Mesendoderm (in vitro differentiated cells): Measurements from ENCODE around the gene NEUROG3.

Experiments
- DNase-seq: peaks from one replicate; pipeline ENCODE4 v3.0.0; 2013
- H2AK5ac ChIP-seq: 2 replicates; pipeline ENCODE4 v1.6.1; 2013; ENCODE audit warnings: low read length, inconsistent platforms
- H2BK120ac ChIP-seq: 2 replicates; pipeline ENCODE4 v1.6.1; 2013; ENCODE audit warnings: low read depth, mild to moderate bottlenecking, low read length, moderate library complexity, mixed read lengths
- H2BK15ac ChIP-seq: replicated peaks from 2 replicates; pipeline ENCODE4 v1.6.1; 2013; ENCODE audit warnings: low read depth, mild to moderate bottlenecking, moderate library complexity
- H2BK5ac ChIP-seq: 2 replicates; pipeline ENCODE4 v1.6.1; 2013; ENCODE audit warnings: low read length, inconsistent platforms
- H3K18ac ChIP-seq: 2 replicates; pipeline ENCODE4 v1.6.1; 2013; ENCODE audit warnings: mild to moderate bottlenecking, low read length, mixed read lengths
- H3K23ac ChIP-seq: one replicate; pipeline ENCODE4 v1.6.1; 2013; ENCODE audit warnings: low read length
- H3K27ac ChIP-seq: 2 replicates; pipeline ENCODE4 v1.5.1; 2013; ENCODE audit warnings: low read depth, mild to moderate bottlenecking, inconsistent platforms, low read length, moderate library complexity
- H3K27me3 ChIP-seq: 2 replicates; pipeline ENCODE4 v1.6.1; 2013; ENCODE audit warnings: low read length, control low read depth, mild to moderate bottlenecking, inconsistent platforms; ENCODE audit not compliant: insufficient read depth, poor library complexity
- H3K36me3 ChIP-seq: 2 replicates; pipeline ENCODE4 v1.6.1; 2013; ENCODE audit warnings: low read length, inconsistent platforms; ENCODE audit not compliant: control insufficient read depth, insufficient read depth
- H3K4ac ChIP-seq: one replicate; pipeline ENCODE4 v1.6.1; 2013; ENCODE audit warnings: low read depth, mild to moderate bottlenecking, low read length, moderate library complexity
- H3K4me1 ChIP-seq: 2 replicates; pipeline ENCODE4 v1.6.1; 2013; ENCODE audit warnings: low read depth, low read length, inconsistent platforms; ENCODE audit not compliant: control insufficient read depth
- H3K4me2 ChIP-seq: 2 replicates; pipeline ENCODE4 v1.6.1; 2013; ENCODE audit warnings: low read length
- H3K4me3 ChIP-seq: 2 replicates; pipeline ENCODE4 v1.5.1; 2013; ENCODE audit warnings: mild to moderate bottlenecking, low read length
- H3K56ac ChIP-seq: one replicate; pipeline ENCODE4 v1.6.1; 2013; ENCODE audit warnings: low read length
- H3K79me1 ChIP-seq: 2 replicates; pipeline ENCODE4 v1.6.1; 2013; ENCODE audit warnings: low read length, inconsistent platforms
- H3K79me2 ChIP-seq: 2 replicates; pipeline ENCODE4 v1.6.1; 2013; ENCODE audit warnings: mild to moderate bottlenecking, low read length; ENCODE audit not compliant: control insufficient read depth, insufficient read depth
- H3K9ac ChIP-seq: 2 replicates; pipeline ENCODE4 v1.6.1; 2013; ENCODE audit warnings: low read length, inconsistent platforms
- H4K5ac ChIP-seq: one replicate; pipeline ENCODE4 v1.6.1; 2013; ENCODE audit warnings: low read length
- H4K8ac ChIP-seq: one replicate; pipeline ENCODE4 v1.6.1; 2013; ENCODE audit warnings: low read depth, mild to moderate bottlenecking, control low read depth, low read length, moderate library complexity
- whole genome bisulfite sequencing: extraction: QIAGEN DNeasy Blood & Tissue Kit; methylation state at CpG from one replicate; pipeline ENCODE4 v1.1.7; 2013; ENCODE audit warnings: low lambda C conversion rate, missing lambda C conversion rate; ENCODE audit not compliant: insufficient coverage; ENCODE audit errors: extremely low coverage; 5-methylcytosine and 5-hydroxymethylcytosine counted together

NEUROG3 gene

DNA sequence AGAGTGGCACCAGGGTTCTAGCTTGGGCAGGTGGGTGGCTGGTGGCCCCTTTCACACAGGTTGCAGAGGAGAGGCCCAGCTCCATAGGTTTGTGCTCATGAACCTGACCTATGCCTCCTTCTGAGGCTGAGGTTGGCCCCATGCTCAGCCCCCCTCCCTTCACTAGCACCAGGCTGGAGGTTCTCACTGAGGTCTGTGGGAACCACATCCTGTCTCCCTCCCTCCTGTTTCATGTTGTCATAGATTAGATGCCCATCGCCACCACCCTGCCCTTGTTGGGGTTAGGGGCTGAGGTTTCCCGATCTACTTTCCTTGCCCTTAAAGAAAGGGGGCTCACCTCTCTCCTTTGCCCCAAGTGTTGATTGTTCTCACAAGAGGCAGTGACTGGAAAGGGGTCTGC, 14.7 kb downstream of the NEUROG3 start:
- H4K8ac ChIP-seq, result no peak overlapping the region
- no peaks in the 10 kb centered on the region for H3K79me1 ChIP-seq
- H2AK5ac ChIP-seq, result no peak overlapping the region
- no peak overlapping the region for H3K9ac ChIP-seq
- no peaks in the 10 kb centered on the region for H3K79me2 ChIP-seq
- H3K4me2 ChIP-seq, result no peak overlapping the region
- H4K5ac ChIP-seq, result no peak overlapping the region
- DNase-seq, result no peak
- H2BK15ac ChIP-seq, result no peak overlapping the region
- H3K4me3 ChIP-seq, result no peak overlapping the region
- no peak overlapping the region for H3K18ac ChIP-seq
- H3K27ac ChIP-seq, result no peak overlapping the region
- no peaks in the 10 kb centered on the region for H3K36me3 ChIP-seq
- no CpG with 5 or more reads among the region's 2 CpGs for WGBS
- H2BK120ac ChIP-seq, result no peak overlapping the region
- H3K4ac ChIP-seq, result no peak overlapping the region
- no peak overlapping the region for H2BK5ac ChIP-seq
- H3K56ac ChIP-seq, result no peak overlapping the region
- peaks cover 2% of the 10 kb centered on the region for H3K27me3 ChIP-seq
- no peaks in the 10 kb centered on the region for H3K4me1 ChIP-seq
- H3K23ac ChIP-seq, result no peak overlapping the region

DNA sequence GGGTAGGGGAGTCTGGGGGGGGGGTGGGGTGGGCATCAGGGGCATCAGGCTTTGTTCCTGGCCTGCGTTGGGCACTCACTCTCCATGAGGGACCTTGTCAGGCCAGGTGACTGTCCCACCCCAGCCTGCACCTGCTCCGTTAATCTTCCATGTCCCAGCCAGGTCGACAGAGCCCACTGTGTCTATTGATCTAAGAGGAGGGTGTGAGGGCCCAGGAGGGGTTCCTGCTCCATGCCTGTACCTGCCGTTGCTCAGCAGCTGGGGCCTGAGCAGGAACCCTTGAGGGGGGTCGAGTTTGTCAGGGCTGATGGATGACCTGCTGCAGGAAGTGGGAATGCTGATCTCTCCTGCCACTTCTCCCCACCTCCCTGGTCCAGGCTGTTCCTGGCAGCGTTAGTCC, 18.6 kb downstream of the NEUROG3 start:
- Histone ChIP-seq H3K4me1 (no peaks in the 10 kb centered on the region), H2BK120ac (no peak overlapping the region), H3K79me1 (no peaks in the 10 kb centered on the region), H3K4ac (no peak overlapping the region), H3K36me3 (no peaks in the 10 kb centered on the region), H3K9ac (no peak overlapping the region), H2BK15ac (no peak overlapping the region), H3K27me3 (no peaks in the 10 kb centered on the region), H3K4me3 (no peak overlapping the region), H2AK5ac (no peak overlapping the region), H3K79me2 (no peaks in the 10 kb centered on the region), H3K18ac (no peak overlapping the region), H2BK5ac (no peak overlapping the region), H3K4me2 (no peak overlapping the region), H4K8ac (no peak overlapping the region), H3K23ac (no peak overlapping the region), H3K56ac (no peak overlapping the region), H3K27ac (no peak overlapping the region), H4K5ac (no peak overlapping the region)
- WGBS, result no CpG with 5 or more reads among the region's 6 CpGs
- DNase-seq, result no peak

DNA sequence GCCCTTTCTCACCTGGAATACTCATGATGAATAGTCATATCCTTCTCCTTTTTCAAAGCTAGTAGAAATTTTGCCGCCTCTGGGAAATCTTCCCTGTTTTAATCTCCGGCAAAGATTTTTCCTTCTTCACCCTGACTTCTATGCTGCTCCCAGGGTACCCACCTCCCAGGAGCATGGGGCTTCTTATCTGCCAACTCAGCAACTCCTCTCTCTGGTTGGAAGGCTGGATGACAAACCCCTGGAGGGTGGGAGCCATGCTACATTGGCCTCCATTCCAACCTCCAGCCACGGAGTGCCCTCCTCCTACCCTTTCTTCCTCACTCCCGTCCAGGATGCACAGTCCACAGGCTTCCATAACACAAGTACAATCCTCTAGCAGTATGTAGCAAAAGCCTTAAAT, 19.9 kb downstream of the NEUROG3 start:
- no peaks in the 10 kb centered on the region for H3K27me3 ChIP-seq
- no peak overlapping the region for H2BK120ac ChIP-seq
- H2BK15ac ChIP-seq, result no peak overlapping the region
- no peak overlapping the region for H3K4me3 ChIP-seq
- no CpG with 5 or more reads among the region's 4 CpGs for WGBS
- no peak overlapping the region for H4K8ac ChIP-seq
- no peaks in the 10 kb centered on the region for H3K36me3 ChIP-seq
- H3K4me1 ChIP-seq, result no peaks in the 10 kb centered on the region
- H3K4me2 ChIP-seq, result no peak overlapping the region
- no peak for DNase-seq
- no peak overlapping the region for H2BK5ac ChIP-seq
- no peaks in the 10 kb centered on the region for H3K79me2 ChIP-seq
- no peak overlapping the region for H3K27ac ChIP-seq
- no peak overlapping the region for H3K18ac ChIP-seq
- H3K56ac ChIP-seq, result no peak overlapping the region
- H3K9ac ChIP-seq, result no peak overlapping the region
- no peaks in the 10 kb centered on the region for H3K79me1 ChIP-seq
- no peak overlapping the region for H3K23ac ChIP-seq
- no peak overlapping the region for H3K4ac ChIP-seq
- no peak overlapping the region for H2AK5ac ChIP-seq
- H4K5ac ChIP-seq, result no peak overlapping the region

DNA sequence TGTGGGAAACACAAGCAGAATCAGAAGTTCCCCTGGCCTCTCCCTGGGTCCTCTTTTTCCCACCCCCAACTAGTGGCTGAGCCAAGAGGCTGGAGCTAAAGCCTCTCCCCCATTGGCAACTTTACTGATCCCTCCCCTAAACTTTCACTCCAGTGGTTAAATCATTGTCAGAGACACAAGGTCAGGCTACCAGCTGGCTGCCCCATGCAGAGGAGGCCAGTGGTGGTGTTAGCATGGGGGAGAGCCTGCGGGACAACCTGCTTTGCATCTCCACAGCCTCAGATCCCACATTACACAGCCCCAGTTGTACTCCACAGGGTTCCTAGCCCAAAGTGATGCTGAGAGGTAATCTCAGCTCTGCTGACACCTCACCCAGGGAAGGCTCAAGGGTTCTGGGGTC, 21.0 kb downstream of the NEUROG3 start:
- Histone ChIP-seq H3K27ac (no peak overlapping the region), H2BK120ac (no peak overlapping the region), H3K79me1 (no peaks in the 10 kb centered on the region), H3K4me2 (no peak overlapping the region), H3K56ac (no peak overlapping the region), H3K79me2 (no peaks in the 10 kb centered on the region), H3K4me1 (no peaks in the 10 kb centered on the region), H2BK5ac (no peak overlapping the region), H3K27me3 (no peaks in the 10 kb centered on the region), H2AK5ac (no peak overlapping the region), H3K18ac (no peak overlapping the region), H3K4ac (no peak overlapping the region), H3K36me3 (no peaks in the 10 kb centered on the region), H4K5ac (no peak overlapping the region), H3K4me3 (no peak overlapping the region), H3K9ac (no peak overlapping the region), H4K8ac (no peak overlapping the region), H3K23ac (no peak overlapping the region), H2BK15ac (no peak overlapping the region)
- no peak for DNase-seq
- WGBS, result no CpG with 5 or more reads among the region's 1 CpG

DNA sequence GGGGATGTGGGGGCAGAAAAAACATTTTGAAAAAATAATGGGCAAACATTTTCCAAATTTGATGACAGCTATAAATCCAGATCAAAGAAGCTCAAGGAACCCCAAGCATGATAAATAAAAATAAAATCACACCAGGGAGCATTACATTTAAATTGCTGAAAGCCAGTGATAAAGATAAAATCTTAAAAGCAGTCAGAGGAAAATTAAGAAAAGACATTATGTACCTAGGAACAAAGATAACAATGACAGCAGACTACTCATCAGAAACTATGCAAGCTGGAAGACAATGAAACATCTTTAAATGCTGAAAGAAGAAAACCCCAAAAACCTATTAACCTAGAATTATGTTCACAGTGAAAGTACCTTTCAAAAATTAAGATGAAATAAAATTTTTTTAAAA, 23.3 kb downstream of the NEUROG3 start:
- H4K8ac ChIP-seq, result no peak overlapping the region
- no peaks in the 10 kb centered on the region for H3K79me1 ChIP-seq
- H3K27ac ChIP-seq, result no peak overlapping the region
- H3K18ac ChIP-seq, result no peak overlapping the region
- DNase-seq, result no peak
- no peaks in the 10 kb centered on the region for H3K4me1 ChIP-seq
- no peak overlapping the region for H3K4ac ChIP-seq
- H3K4me3 ChIP-seq, result no peak overlapping the region
- H3K27me3 ChIP-seq, result no peaks in the 10 kb centered on the region
- no peak overlapping the region for H2BK15ac ChIP-seq
- no peak overlapping the region for H3K23ac ChIP-seq
- no peak overlapping the region for H2BK5ac ChIP-seq
- no peak overlapping the region for H3K56ac ChIP-seq
- H2BK120ac ChIP-seq, result no peak overlapping the region
- no peak overlapping the region for H3K9ac ChIP-seq
- H3K36me3 ChIP-seq, result no peaks in the 10 kb centered on the region
- H3K79me2 ChIP-seq, result no peaks in the 10 kb centered on the region
- no peak overlapping the region for H3K4me2 ChIP-seq
- H2AK5ac ChIP-seq, result no peak overlapping the region
- H4K5ac ChIP-seq, result no peak overlapping the region

DNA sequence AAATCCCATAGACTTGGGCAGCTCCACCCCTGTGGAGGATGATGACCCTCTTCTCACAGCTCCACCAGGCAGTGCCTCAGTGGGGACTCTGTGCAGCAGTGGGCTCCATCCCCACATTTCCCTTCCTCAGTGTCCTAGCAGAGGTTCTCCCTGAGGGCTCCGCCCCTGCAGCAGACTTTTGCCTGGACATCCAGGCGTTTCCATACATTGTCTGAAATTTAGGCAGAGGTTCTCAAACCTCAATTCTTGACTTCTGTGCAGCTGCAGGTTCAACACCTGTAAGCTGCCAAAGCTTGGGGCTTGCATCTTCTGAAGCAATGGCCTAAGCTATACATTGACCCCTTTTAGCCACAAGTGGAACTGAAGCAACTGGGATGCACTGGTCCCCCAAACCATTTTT, 31.8 kb downstream of the NEUROG3 start:
- no peaks in the 10 kb centered on the region for H3K27me3 ChIP-seq
- H3K56ac ChIP-seq, result no peak overlapping the region
- no peak overlapping the region for H3K4me2 ChIP-seq
- H3K9ac ChIP-seq, result no peak overlapping the region
- H3K23ac ChIP-seq, result no peak overlapping the region
- no peak overlapping the region for H2BK5ac ChIP-seq
- H3K18ac ChIP-seq, result no peak overlapping the region
- no peaks in the 10 kb centered on the region for H3K36me3 ChIP-seq
- no peaks in the 10 kb centered on the region for H3K79me1 ChIP-seq
- H2BK15ac ChIP-seq, result no peak overlapping the region
- no peak overlapping the region for H2AK5ac ChIP-seq
- no peak overlapping the region for H3K4ac ChIP-seq
- no peaks in the 10 kb centered on the region for H3K79me2 ChIP-seq
- no peaks in the 10 kb centered on the region for H3K4me1 ChIP-seq
- H3K4me3 ChIP-seq, result no peak overlapping the region
- no peak for DNase-seq
- H4K8ac ChIP-seq, result no peak overlapping the region
- H3K27ac ChIP-seq, result no peak overlapping the region
- H2BK120ac ChIP-seq, result no peak overlapping the region
- whole genome bisulfite sequencing, result no CpG with 5 or more reads among the region's 2 CpGs
- H4K5ac ChIP-seq, result no peak overlapping the region
